GM10266 (cell line): ENCODE data around the gene IGF1R.
A peak's percentile ranks its signal among the peaks of the same experiment; 100 is the strongest.

Source experiments
- DNase-seq: peaks from one replicate; pipeline ENCODE4 v3.0.0; 2012; ENCODE audit errors: extremely low spot score
- TF ChIP-seq, protein P1 (sequence below): IDR thresholded peaks from 2 replicates; pipeline ENCODE4 v1.5.1; 2012; ENCODE audit warnings: mild to moderate bottlenecking, low read depth; ENCODE audit not compliant: control insufficient read depth, insufficient read depth; ENCODE audit errors: missing control alignments

Gene IGF1R

GRCh38 chr15:98842192-98842972, 194.0 kb downstream of the IGF1R start:
- TF ChIP-seq, protein P1, sequence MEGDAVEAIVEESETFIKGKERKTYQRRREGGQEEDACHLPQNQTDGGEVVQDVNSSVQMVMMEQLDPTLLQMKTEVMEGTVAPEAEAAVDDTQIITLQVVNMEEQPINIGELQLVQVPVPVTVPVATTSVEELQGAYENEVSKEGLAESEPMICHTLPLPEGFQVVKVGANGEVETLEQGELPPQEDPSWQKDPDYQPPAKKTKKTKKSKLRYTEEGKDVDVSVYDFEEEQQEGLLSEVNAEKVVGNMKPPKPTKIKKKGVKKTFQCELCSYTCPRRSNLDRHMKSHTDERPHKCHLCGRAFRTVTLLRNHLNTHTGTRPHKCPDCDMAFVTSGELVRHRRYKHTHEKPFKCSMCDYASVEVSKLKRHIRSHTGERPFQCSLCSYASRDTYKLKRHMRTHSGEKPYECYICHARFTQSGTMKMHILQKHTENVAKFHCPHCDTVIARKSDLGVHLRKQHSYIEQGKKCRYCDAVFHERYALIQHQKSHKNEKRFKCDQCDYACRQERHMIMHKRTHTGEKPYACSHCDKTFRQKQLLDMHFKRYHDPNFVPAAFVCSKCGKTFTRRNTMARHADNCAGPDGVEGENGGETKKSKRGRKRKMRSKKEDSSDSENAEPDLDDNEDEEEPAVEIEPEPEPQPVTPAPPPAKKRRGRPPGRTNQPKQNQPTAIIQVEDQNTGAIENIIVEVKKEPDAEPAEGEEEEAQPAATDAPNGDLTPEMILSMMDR: no peak
- no peak for DNase-seq

DNA sequence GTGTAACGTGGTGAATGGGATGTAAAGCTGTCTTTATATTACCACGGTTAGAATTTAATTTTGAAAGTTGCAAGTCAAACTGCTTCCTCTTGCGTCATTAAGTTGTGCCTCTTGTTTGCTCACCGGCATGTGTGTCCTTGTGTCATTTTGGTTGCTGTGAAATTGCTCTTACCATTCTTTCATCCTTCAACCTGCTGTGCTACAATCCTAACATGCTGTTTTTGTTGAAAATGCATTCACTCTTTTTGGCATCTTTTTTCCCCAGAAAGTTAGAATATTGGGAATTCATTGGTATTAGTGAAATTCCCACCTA, 194.6 kb downstream of the IGF1R start:
- no peak for DNase-seq
- TF ChIP-seq, protein P1: no peak

- TF ChIP-seq, protein P1: no peak
- no peak for DNase-seq
These were observed 195.5 kb downstream of the IGF1R start for GRCh38 chr15:98843844-98844243.

DNA sequence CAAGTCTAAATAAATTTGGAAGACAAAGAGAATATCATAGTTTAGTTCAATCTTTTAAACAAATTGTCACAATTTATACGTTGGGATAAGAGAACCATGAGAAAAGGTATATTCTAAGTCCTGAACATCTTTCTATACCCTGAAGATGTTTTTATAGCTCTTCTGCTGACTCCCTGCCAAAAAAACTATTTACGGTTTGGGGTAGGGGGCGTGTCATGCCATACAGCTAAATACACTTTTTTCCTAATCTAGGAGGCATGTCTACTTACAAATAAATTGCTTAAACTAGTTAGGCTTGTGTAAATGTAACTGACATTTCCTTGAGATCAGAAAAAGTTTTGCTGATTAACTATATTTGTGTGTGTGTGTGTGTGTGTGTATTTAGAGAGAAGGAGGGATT, 195.9 kb downstream of the IGF1R start:
- no peak for DNase-seq
- TF ChIP-seq, protein P1: no peak

- TF ChIP-seq, protein P1: no peak
- no peak for DNase-seq
These were observed 197.0 kb downstream of the IGF1R start for GRCh38 chr15:98845138-98845884.

GRCh38 chr15:98850961-98851572, 202.7 kb downstream of the IGF1R start:
- TF ChIP-seq, protein P1: peak; percentile 70

DNA sequence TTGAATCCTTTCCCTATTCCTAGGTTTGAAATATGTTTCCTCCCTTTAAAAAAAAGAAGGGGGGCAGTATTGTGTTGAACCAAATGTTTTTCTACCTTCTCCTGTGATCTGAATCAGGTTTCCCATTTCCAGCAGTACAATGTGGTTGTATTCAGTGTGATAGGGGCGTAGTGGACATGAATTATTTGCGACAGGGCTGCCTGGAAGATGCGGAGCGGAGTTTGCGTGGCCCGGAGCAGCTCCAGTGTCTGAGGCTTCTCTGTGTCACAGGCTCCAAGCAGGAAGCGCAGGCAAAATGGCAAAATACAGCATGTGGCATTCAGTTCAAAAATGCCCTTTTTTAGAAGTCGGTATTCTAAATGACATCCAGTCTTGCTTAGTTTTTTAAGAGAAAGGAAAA, 204.8 kb downstream of the IGF1R start:
- TF ChIP-seq, protein P1: no peak
- DNase-seq: peak; percentile 59

More at GRCh38 chr15:98850961-98851572, 202.7 kb downstream of the IGF1R start:
- DNase-seq: peak; percentile 66
